Measurements from ENCODE around the gene RGS3.

Gene RGS3

GRCh38 chr9:113619491-113620376 is 156.2 kb downstream of the RGS3 start:
- no peaks in the 10 kb centered on the region; the same call in 1 of the 2 replicates for H3K27me3 ChIP-seq (replicated peaks; ENCODE audit: insufficient read depth, low read length)

GRCh38 chr9:113620377-113621161 is 157.0 kb downstream of the RGS3 start:
- TF ChIP-seq CTCF (IDR thresholded peaks at IDR 0.05; ENCODE audit: low read length): no peak
- TF ChIP-seq EZH2 (optimal IDR thresholded peaks at IDR 0.05; ENCODE audit: low read depth, low read length): no peak
- H2AFZ ChIP-seq (ENCODE audit: low read length): no peak overlapping the region
- no peak overlapping the region for H3K4me2 ChIP-seq (ENCODE audit: low read depth, low read length)
- DNase-seq: no peak
- H3K9me2 ChIP-seq (replicated peaks; ENCODE audit: insufficient read depth, low read length): no peaks in the 10 kb centered on the region
- no peaks in the 10 kb centered on the region for H3K4me1 ChIP-seq (ENCODE audit: low read length)
- H3K9ac ChIP-seq (ENCODE audit: low read length): no peak overlapping the region
- no peak overlapping the region for H3K27ac ChIP-seq (ENCODE audit: low read length)
- no peaks in the 10 kb centered on the region for H3F3A ChIP-seq (ENCODE audit: insufficient read depth, low read length)
- H3K79me2 ChIP-seq (ENCODE audit: low read length): no peaks in the 10 kb centered on the region
- H4K20me1 ChIP-seq (ENCODE audit: insufficient read depth, low read length): no peaks in the 10 kb centered on the region
- H3K4me3 ChIP-seq (ENCODE audit: low read length): no peak overlapping the region
- no peaks in the 10 kb centered on the region; the same call in 1 of the 2 replicates for H3K27me3 ChIP-seq (replicated peaks; ENCODE audit: insufficient read depth, low read length)
- no peaks in the 10 kb centered on the region for H3K9me3 ChIP-seq (replicated peaks; ENCODE audit: insufficient read depth, low read length)
- H3K36me3 ChIP-seq (replicated peaks; ENCODE audit: insufficient read depth, low read length): no peaks in the 10 kb centered on the region

More at GRCh38 chr9:113619491-113620376, 156.2 kb downstream of the RGS3 start:
- H3K79me2 ChIP-seq (ENCODE audit: low read length): no peaks in the 10 kb centered on the region
- H3K9ac ChIP-seq (ENCODE audit: low read length): no peak overlapping the region
- DNase-seq: no peak
- no peak overlapping the region for H3K4me3 ChIP-seq (ENCODE audit: low read length)
- no peaks in the 10 kb centered on the region for H3K4me1 ChIP-seq (ENCODE audit: low read length)
- H4K20me1 ChIP-seq (ENCODE audit: insufficient read depth, low read length): no peaks in the 10 kb centered on the region
- no peak overlapping the region for H3K27ac ChIP-seq (ENCODE audit: low read length)
- H3K4me2 ChIP-seq (ENCODE audit: low read depth, low read length): no peak overlapping the region
- H3K36me3 ChIP-seq (replicated peaks; ENCODE audit: insufficient read depth, low read length): no peaks in the 10 kb centered on the region
- H2AFZ ChIP-seq (ENCODE audit: low read length): no peak overlapping the region
- no peaks in the 10 kb centered on the region for H3F3A ChIP-seq (ENCODE audit: insufficient read depth, low read length)
- H3K9me3 ChIP-seq (replicated peaks; ENCODE audit: insufficient read depth, low read length): no peaks in the 10 kb centered on the region
- no peak for TF ChIP-seq EZH2phosphoT487 (IDR thresholded peaks at IDR 0.05; ENCODE audit: low read length)
- no peaks in the 10 kb centered on the region for H3K9me2 ChIP-seq (replicated peaks; ENCODE audit: insufficient read depth, low read length)

- Histone ChIP-seq H3K4me3 (ENCODE audit: low read length) (no peak overlapping the region), H3K27ac (ENCODE audit: low read length) (no peak overlapping the region), H3K4me1 (ENCODE audit: low read length) (no peaks in the 10 kb centered on the region), H3K4me2 (ENCODE audit: low read depth, low read length) (no peak overlapping the region), H3K9me3 (replicated peaks; ENCODE audit: insufficient read depth, low read length) (no peaks in the 10 kb centered on the region), H3K36me3 (replicated peaks; ENCODE audit: insufficient read depth, low read length) (no peaks in the 10 kb centered on the region), H3K79me2 (ENCODE audit: low read length) (no peaks in the 10 kb centered on the region), H3F3A (ENCODE audit: insufficient read depth, low read length) (no peaks in the 10 kb centered on the region), H3K9ac (ENCODE audit: low read length) (no peak overlapping the region), H3K27me3 (replicated peaks; ENCODE audit: insufficient read depth, low read length) (no peaks in the 10 kb centered on the region; the same call in 1 of the 2 replicates), H4K20me1 (ENCODE audit: insufficient read depth, low read length) (no peaks in the 10 kb centered on the region), H2AFZ (ENCODE audit: low read length) (no peak overlapping the region), H3K9me2 (replicated peaks; ENCODE audit: insufficient read depth, low read length) (no peaks in the 10 kb centered on the region)
- no peak for DNase-seq
- TF ChIP-seq EZH2 (optimal IDR thresholded peaks at IDR 0.05; ENCODE audit: low read depth, low read length): no peak
- TF ChIP-seq CTCF (IDR thresholded peaks at IDR 0.05; ENCODE audit: low read length): no peak
- TF ChIP-seq EZH2phosphoT487 (IDR thresholded peaks at IDR 0.05; ENCODE audit: low read length): no peak
Measured at GRCh38 chr9:113621309-113621791, 157.8 kb downstream of the RGS3 start.

Data from MM.1S (cell line).